Common myeloid progenitor, CD34-positive (primary cell): ENCODE data around the gene DNAJB9.
A peak's percentile ranks its signal among the peaks of the same experiment; 100 is the strongest.

ENCODE experiments used
- CTCF ChIA-PET: fragments of 350-600 bp; sonication (Branson Sonifier 250); formaldehyde crosslinking; loops from one replicate; lab custom pipeline; 2021; ENCODE audit warnings: antibody characterized with exemption; lab: Charles Lee
- POLR2A ChIA-PET: fragments of 350-600 bp; sonication (Branson Sonifier 250); formaldehyde crosslinking; loops from one replicate; lab custom pipeline; 2021; ENCODE audit warnings: antibody characterized with exemption; lab: Charles Lee
- DNase-seq, 3 donors: peaks; one replicate each; pipeline versions ENCODE4 v3.0.0 to v3.0.0-alpha.2; 2013
- H3K27ac ChIP-seq, 2 experiments: 1 replicate in 1 of 2; 2 replicates in 1 of 2; pipeline ENCODE4 v1.7.0; 2013; ENCODE audit warnings: inconsistent platforms in 2 of 2, low read length in 2 of 2, mild to moderate bottlenecking in 2 of 2, low read depth in 1 of 2, moderate library complexity in 1 of 2; ENCODE audit not compliant: severe bottlenecking in 2 of 2, insufficient read depth in 1 of 2, poor library complexity in 1 of 2
- H3K27me3 ChIP-seq, 5 experiments: replicated peaks in 2 of 5; 1 replicate in 3 of 5; 2 replicates in 2 of 5; pipeline versions ENCODE4 v1.6.1 to v1.7.0; 2013; ENCODE audit warnings: low read length in 4 of 5, mild to moderate bottlenecking in 2 of 5, moderate library complexity in 2 of 5, inconsistent platforms in 1 of 5; ENCODE audit not compliant: insufficient read depth in 5 of 5, control insufficient read depth in 4 of 5
- H3K36me3 ChIP-seq, 4 experiments: 1 replicate in 2 of 4; 2 replicates in 2 of 4; pipeline versions ENCODE4 v1.6.1 to v1.7.0; 2013; ENCODE audit warnings: low read length in 3 of 4, control low read depth in 1 of 4, mild to moderate bottlenecking in 1 of 4; ENCODE audit not compliant: control insufficient read depth in 4 of 4, insufficient read depth in 4 of 4
- H3K4me1 ChIP-seq, 4 experiments: 1 replicate in 3 of 4; 2 replicates in 1 of 4; pipeline versions ENCODE4 v1.6.1 to v1.7.1; 2013; ENCODE audit warnings: low read length in 3 of 4, mild to moderate bottlenecking in 3 of 4, control low read depth in 1 of 4, inconsistent platforms in 1 of 4, moderate library complexity in 1 of 4; ENCODE audit not compliant: control insufficient read depth in 4 of 4, insufficient read depth in 4 of 4; ENCODE audit errors: control extremely low read depth in 1 of 4
- H3K4me3 ChIP-seq, 7 experiments: 1 replicate in 4 of 7; 2 replicates in 3 of 7; pipeline versions ENCODE4 v1.5.1 to v1.7.0; 2013; ENCODE audit warnings: mild to moderate bottlenecking in 7 of 7, low read length in 6 of 7, moderate library complexity in 6 of 7, inconsistent platforms in 2 of 7, low read depth in 2 of 7, control low read depth in 1 of 7; ENCODE audit not compliant: insufficient read depth in 4 of 7, control insufficient read depth in 1 of 7; ENCODE audit errors: extremely low read depth in 1 of 7
- H3K9me3 ChIP-seq, 5 experiments: 1 replicate in 4 of 5; 2 replicates in 1 of 5; pipeline versions ENCODE4 v1.6.1 to v1.7.1; 2013; ENCODE audit warnings: low read length in 4 of 5, mild to moderate bottlenecking in 2 of 5, inconsistent platforms in 1 of 5, low read depth in 1 of 5, moderate library complexity in 1 of 5; ENCODE audit not compliant: control insufficient read depth in 4 of 5, insufficient read depth in 2 of 5; ENCODE audit errors: control extremely low read depth in 1 of 5
- WGBS: methylation state at CpG from one replicate; pipeline ENCODE4 v1.1.5; 2013; ENCODE audit not compliant: insufficient coverage; 5-methylcytosine and 5-hydroxymethylcytosine counted together

The DNAJB9 gene

DNA sequence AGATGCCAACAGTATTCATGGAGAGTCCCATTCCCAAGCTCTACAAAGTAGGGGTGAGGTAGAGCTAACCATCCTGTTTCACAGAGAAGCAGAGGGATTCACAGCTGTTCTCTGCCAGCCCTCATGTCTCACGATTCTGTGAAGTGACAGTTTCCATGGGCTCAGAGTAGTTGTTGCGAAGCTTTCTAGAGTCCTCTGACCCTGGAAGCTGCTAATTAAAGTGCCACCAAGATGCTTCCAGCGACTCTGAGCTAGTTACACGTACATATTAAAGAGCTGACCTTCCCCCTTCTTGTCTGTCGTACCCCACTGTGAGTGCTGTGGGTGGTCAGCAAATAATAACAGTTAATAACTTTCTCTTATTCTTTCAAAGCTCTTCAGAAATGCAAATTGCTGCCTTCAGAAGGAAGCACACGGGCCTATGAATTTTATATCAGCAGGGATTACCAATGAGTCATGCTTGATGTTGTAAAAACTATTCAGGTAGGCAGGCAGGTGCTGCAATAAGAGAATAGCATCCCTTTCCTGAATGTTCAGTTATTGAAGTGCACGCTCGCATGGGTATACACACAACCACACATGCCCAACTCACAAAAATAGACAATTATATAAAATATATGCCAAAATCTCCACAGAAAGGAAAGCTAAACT lies 34.1 kb downstream of the DNAJB9 start:
- CTCF ChIA-PET = interaction anchor here (0.9 kb wide), 2 partner anchors 8 to 15 kb away, joined by 3 to 4 read pairs; no protein-coding TSS in a partner anchor
- Histone ChIP-seq H3K4me3 (no peak overlapping the region), H3K9me3 (no peaks in the 10 kb centered on the region), H3K27ac (no peak overlapping the region), H3K27me3 (peaks cover 0 to 9% (median 0%) of the 10 kb centered on the region in 5 experiments), H3K36me3 (no peaks in the 10 kb centered on the region), H3K4me1 (no peaks in the 10 kb centered on the region)
- 96% methylated on average over 5 of the region's 8 CpGs for WGBS
- DNase-seq = no peak
- POLR2A ChIA-PET = no interaction called here

DNA sequence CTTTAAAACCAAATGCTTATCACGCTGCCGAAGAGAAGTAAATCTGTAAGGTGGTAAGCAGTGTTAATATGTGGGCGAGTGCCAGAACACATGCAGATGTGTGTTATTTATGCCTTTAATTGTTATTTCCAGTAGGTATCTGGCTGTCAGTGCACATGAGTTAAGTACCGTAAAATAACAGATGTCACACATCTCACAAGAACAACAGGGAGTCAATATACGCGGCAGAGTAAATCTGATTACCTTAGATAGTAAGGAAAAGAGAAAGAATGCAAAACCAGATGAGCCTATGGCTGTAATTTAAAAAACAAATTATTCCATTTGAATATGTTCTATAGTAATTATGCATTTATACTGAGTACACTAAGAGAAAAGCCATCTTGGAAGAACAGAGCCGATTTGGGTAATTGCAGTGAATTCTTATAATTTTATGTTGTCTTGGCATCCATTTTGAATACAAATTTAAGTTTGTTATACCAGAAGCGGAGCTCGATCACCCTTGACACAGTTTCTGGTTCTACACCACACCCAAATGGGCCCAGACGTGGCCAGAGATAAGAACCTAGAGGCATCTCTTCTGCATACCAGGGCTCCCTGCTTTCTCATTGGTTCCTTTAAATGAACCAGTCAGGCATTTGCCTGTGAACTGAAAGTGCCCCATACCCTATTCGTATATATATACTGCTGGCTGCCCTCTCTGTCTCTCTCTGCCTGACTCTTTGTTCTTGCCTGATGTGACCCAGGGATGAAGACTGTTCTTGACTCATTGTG lies 34.8 kb downstream of the DNAJB9 start:
- ChIA-PET POLR2A (no interaction called here), CTCF (no interaction called here)
- Histone ChIP-seq H3K27me3 (peaks cover 0 to 8% (median 0%) of the 10 kb centered on the region in 5 experiments), H3K27ac (no peak overlapping the region), H3K36me3 (no peaks in the 10 kb centered on the region), H3K4me1 (no peaks in the 10 kb centered on the region), H3K9me3 (no peaks in the 10 kb centered on the region), H3K4me3 (no peak overlapping the region)
- peak in 1 of 3 donors; percentile 28 for DNase-seq
- WGBS = 95% methylated on average over 3 of the region's 11 CpGs

- H3K4me3 ChIP-seq = no peak overlapping the region
- POLR2A ChIA-PET = no interaction called here
- CTCF ChIA-PET = no interaction called here
- 100% methylated on average over 2 of the region's 7 CpGs for WGBS
- peaks cover 0 to 10% (median 0%) of the 10 kb centered on the region in 5 experiments for H3K27me3 ChIP-seq
- no peaks in the 10 kb centered on the region for H3K4me1 ChIP-seq
- DNase-seq = no peak
- H3K36me3 ChIP-seq = no peaks in the 10 kb centered on the region
- no peaks in the 10 kb centered on the region for H3K9me3 ChIP-seq
- no peak overlapping the region for H3K27ac ChIP-seq
Observed at GRCh38 chr7:108605559-108606201, 36.0 kb downstream of the DNAJB9 start.

DNA sequence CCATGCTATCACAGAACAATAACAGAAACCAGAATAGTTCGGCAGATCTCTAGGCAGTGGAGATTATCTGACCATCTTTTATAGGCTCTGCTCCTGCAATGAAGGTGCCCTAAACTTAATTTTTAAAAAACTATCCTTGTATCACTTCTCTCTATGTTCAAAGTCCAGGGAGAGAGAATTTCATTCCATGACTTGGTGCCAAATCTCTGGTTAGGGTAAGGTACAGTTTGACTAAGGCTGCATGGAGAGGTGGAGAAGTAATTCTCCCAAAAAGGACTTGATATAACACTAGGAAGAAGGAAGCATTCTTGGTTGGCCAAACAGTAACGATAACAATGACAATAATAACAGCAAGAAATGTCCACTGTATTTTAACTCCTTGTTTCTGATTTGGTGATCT lies 40.0 kb downstream of the DNAJB9 start:
- no peak overlapping the region for H3K27ac ChIP-seq
- H3K4me1 ChIP-seq = no peaks in the 10 kb centered on the region
- WGBS = 80% methylated on average over 1 of the region's 2 CpGs
- H3K27me3 ChIP-seq = peaks cover 0 to 8% (median 0%) of the 10 kb centered on the region in 5 experiments
- ChIA-PET POLR2A (no interaction called here), CTCF (no interaction called here)
- DNase-seq = no peak
- no peaks in the 10 kb centered on the region for H3K36me3 ChIP-seq
- H3K4me3 ChIP-seq = no peak overlapping the region
- H3K9me3 ChIP-seq = no peaks in the 10 kb centered on the region

- 70% methylated on average over 2 of the region's 4 CpGs for WGBS
- Histone ChIP-seq H3K4me1 (no peaks in the 10 kb centered on the region), H3K27me3 (peaks cover 0 to 2% (median 0%) of the 10 kb centered on the region in 5 experiments), H3K27ac (no peak overlapping the region), H3K36me3 (no peaks in the 10 kb centered on the region), H3K4me3 (no peak overlapping the region), H3K9me3 (no peaks in the 10 kb centered on the region)
- no peak for DNase-seq
- ChIA-PET CTCF (interaction anchor here (1.3 kb wide), 1 partner anchor 8 kb away, joined by 4 read pairs; no protein-coding TSS in a partner anchor), POLR2A (no interaction called here)
Observed at GRCh38 chr7:108611268-108611667, 41.6 kb downstream of the DNAJB9 start.

DNA sequence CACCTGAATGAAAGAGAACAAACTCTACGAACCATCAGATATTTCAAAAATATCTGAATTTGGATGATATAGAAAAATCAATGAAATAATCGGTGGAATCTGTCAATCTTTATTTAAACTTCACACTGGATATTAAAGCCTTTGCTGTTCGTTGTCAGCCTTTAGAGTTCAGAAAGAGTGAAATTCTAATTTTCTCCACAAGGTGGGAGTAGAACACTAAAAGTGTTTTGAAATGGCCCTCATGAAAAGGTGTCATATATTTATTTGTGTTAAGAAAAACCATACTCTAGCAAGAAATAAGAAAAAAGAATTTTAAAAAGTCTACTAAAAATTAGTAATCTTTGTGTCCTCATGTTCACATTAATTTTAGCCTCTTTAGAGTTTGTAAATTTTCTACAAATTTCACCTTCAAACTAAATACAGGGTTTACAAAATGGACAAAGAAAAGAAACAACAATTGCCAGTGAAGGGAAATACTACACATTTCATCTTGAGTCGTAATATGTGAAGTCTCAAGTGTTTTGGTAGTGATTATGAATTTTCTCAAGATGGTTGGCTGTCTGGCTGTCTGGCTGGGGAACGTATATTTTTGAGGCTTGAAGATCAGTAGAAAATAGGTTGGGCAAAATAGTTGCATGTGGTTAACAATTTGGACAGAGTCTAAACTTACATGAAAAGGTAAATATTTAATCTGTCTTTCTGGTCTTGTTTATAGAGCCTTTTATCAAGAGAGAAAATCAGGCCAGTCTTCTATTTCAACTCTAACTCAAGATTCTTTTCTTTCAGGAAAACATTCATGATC lies 43.7 kb downstream of the DNAJB9 start:
- POLR2A ChIA-PET = no interaction called here
- H3K9me3 ChIP-seq = no peaks in the 10 kb centered on the region
- H3K4me1 ChIP-seq = no peaks in the 10 kb centered on the region
- no peaks in the 10 kb centered on the region for H3K36me3 ChIP-seq
- H3K27ac ChIP-seq = no peak overlapping the region
- CTCF ChIA-PET = no interaction called here
- 81% methylated on average over 2 of the region's 5 CpGs for WGBS
- DNase-seq = peak; percentile 24 to 62 (median 48)
- no peak overlapping the region for H3K4me3 ChIP-seq
- peaks cover 0 to 2% (median 0%) of the 10 kb centered on the region in 5 experiments for H3K27me3 ChIP-seq
